Measurements from ENCODE around the gene SDCBP2.

DNA sequence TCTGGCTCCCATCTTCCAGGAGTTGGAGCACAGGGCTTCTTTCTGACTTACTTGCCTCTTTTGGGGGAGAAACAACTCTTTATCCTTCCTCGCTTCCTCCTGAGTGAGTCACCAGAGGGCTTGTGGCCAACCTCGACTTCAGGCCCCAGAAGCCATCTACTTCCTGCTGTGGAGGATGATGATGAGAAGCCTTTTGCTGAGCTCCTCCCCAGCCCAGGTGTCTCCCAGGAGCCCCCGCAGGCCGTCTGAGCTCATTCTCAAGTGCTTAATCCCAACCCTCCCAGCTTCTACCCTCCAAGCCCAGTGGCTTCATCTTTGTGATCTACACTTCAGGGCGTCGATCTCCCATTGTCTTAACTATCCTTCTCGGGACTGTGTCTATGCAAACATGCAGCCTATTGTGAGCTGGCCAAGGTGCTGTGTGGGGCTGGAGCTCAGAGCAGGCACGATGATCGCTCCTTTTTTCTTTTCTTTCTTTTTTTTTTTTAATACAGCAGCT lies 27.9 kb downstream of the SDCBP2 start:
- TF ChIP-seq POLR2A (IDR thresholded peaks at IDR 0.05; ENCODE audit: low read depth, low read length) (no peak), POLR2AphosphoS5 (IDR thresholded peaks at IDR 0.05; ENCODE audit: low read depth, low read length) (no peak)
